H1 (cell line): ENCODE results near the gene NEGR1. TPM values are rescaled to one million over a fixed set of nuclear protein-coding genes. Genes with fewer than 3 reads are reported as not detected.

Experiments used
- CTCF ChIA-PET: fragments of 300-600 bp; sonication (Branson Sonifier 250); formaldehyde crosslinking; loops from one replicate; lab custom pipeline; 2021; ENCODE audit not compliant: partially characterized antibody; lab: Charles Lee
- POLR2A ChIA-PET: fragments of 300-600 bp; sonication (Branson Sonifier 250); formaldehyde crosslinking; loops from one replicate; lab custom pipeline; 2021; ENCODE audit warnings: inconsistent platforms; ENCODE audit not compliant: partially characterized antibody; lab: Charles Lee
- DNase-seq, 2 experiments: peaks; one replicate each; pipeline versions ENCODE4 v3.0.0 to v3.0.0-alpha.2; 2010 to 2022; ENCODE audit warnings: low spot score in 2 of 2, low read depth in 1 of 2, mixed read lengths in 1 of 2
- FAIRE-seq: peaks from 2 replicates; lab custom pipeline; 2011; peaks lifted over from hg19 to GRCh38; lab: Jason Lieb, UNC
- H2AFZ ChIP-seq: 2 replicates; pipeline ENCODE4 v1.8.1; 2012; ENCODE audit warnings: low read length, inconsistent platforms
- H2AK5ac ChIP-seq: 2 replicates; pipeline ENCODE4 v1.6.1; 2013; ENCODE audit warnings: low read depth, low read length
- H2BK120ac ChIP-seq: replicated peaks from 2 replicates; pipeline ENCODE3; 2013; ENCODE audit warnings: low read depth, low read length, inconsistent platforms
- H2BK12ac ChIP-seq: 2 replicates; pipeline ENCODE4 v1.6.1; 2013; ENCODE audit warnings: low read depth, low read length
- H2BK15ac ChIP-seq: 2 replicates; pipeline ENCODE4 v1.6.1; 2013; ENCODE audit warnings: low read length
- H2BK20ac ChIP-seq: 2 replicates; pipeline ENCODE4 v1.6.1; 2013; ENCODE audit warnings: low read length
- H2BK5ac ChIP-seq: 2 replicates; pipeline ENCODE4 v1.6.1; 2013; ENCODE audit warnings: low read depth, low read length
- H3K14ac ChIP-seq: 2 replicates; pipeline ENCODE4 v1.6.1; 2013; ENCODE audit warnings: inconsistent platforms; ENCODE audit not compliant: insufficient read length
- H3K18ac ChIP-seq: 2 replicates; pipeline ENCODE4 v1.6.1; 2013; ENCODE audit warnings: low read length; ENCODE audit errors: extremely low read depth
- H3K23ac ChIP-seq: 2 replicates; pipeline ENCODE4 v1.6.1; 2013; ENCODE audit warnings: inconsistent platforms; ENCODE audit not compliant: insufficient read length
- H3K23me2 ChIP-seq: 2 replicates; pipeline ENCODE4 v1.6.1; 2013; ENCODE audit warnings: low read depth, low read length
- H3K27ac ChIP-seq: 2 replicates; pipeline ENCODE4 v1.6.1; 2011; ENCODE audit warnings: low read depth, low read length, inconsistent platforms
- H3K27me3 ChIP-seq, 4 experiments: replicated peaks in 1 of 4; 1 replicate in 1 of 4; 2 replicates in 3 of 4; pipeline versions ENCODE4 v1.6.1 to v1.8.1; 2011 to 2013; ENCODE audit warnings: low read length in 3 of 4, mild to moderate bottlenecking in 3 of 4, inconsistent platforms in 2 of 4, mixed read lengths in 2 of 4, moderate library complexity in 1 of 4; ENCODE audit not compliant: control insufficient read depth in 3 of 4, insufficient read depth in 3 of 4; ENCODE audit errors: extremely low read depth in 1 of 4
- H3K36me3 ChIP-seq, 4 experiments: 2 replicates each; pipeline versions ENCODE4 v1.6.1 to v1.8.1; 2011 to 2013; ENCODE audit warnings: mild to moderate bottlenecking in 4 of 4, low read length in 3 of 4, moderate library complexity in 2 of 4, control low read depth in 1 of 4, inconsistent platforms in 1 of 4; ENCODE audit not compliant: insufficient read depth in 4 of 4, control insufficient read depth in 2 of 4
- H3K4ac ChIP-seq: replicated peaks from 2 replicates; pipeline ENCODE3; 2013; ENCODE audit warnings: low read length, low read depth, mixed read lengths, inconsistent platforms; ENCODE audit not compliant: insufficient read length
- H3K4me1 ChIP-seq, 4 experiments: replicated peaks in 1 of 4; 1 replicate in 1 of 4; 2 replicates in 3 of 4; pipeline versions ENCODE4 v1.6.1 to v1.8.1; 2011 to 2013; ENCODE audit warnings: low read length in 3 of 4, inconsistent platforms in 2 of 4, mixed read lengths in 1 of 4; ENCODE audit not compliant: insufficient read depth in 4 of 4, control insufficient read depth in 3 of 4
- H3K4me2 ChIP-seq, 2 experiments: 2 replicates each; pipeline versions ENCODE4 v1.6.1 to v1.8.1; 2011 to 2013; ENCODE audit warnings: low read depth in 2 of 2, low read length in 2 of 2, control low read depth in 1 of 2, inconsistent platforms in 1 of 2, mild to moderate bottlenecking in 1 of 2; ENCODE audit not compliant: insufficient read depth in 1 of 2
- H3K4me3 ChIP-seq, 4 experiments: fragments of 200-600, 300-600 bp in 1 of 4; sonication (generic), shearing (Covaris generic), sonication (Bioruptor Twin) in 1 of 4; 2 replicates each; pipeline versions ENCODE4 v1.5.1 to v1.8.1; 2011 to 2016; ENCODE audit warnings: low read length in 4 of 4, low read depth in 3 of 4, control low read depth in 2 of 4, inconsistent platforms in 2 of 4, mild to moderate bottlenecking in 2 of 4, mixed read lengths in 1 of 4, moderate library complexity in 1 of 4; ENCODE audit not compliant: insufficient read depth in 2 of 4; ENCODE audit errors: extremely low read depth in 1 of 4
- H3K56ac ChIP-seq: replicated peaks from 2 replicates; pipeline ENCODE3; 2013; ENCODE audit warnings: low read depth, mild to moderate bottlenecking, mixed read lengths, low read length, inconsistent platforms; ENCODE audit not compliant: insufficient read length
- H3K79me1 ChIP-seq: 2 replicates; pipeline ENCODE4 v1.6.1; 2013; ENCODE audit warnings: low read depth, low read length, control low read depth
- H3K79me2 ChIP-seq, 2 experiments: 2 replicates each; pipeline versions ENCODE4 v1.6.1 to v1.8.1; 2012 to 2013; ENCODE audit warnings: low read length in 2 of 2, mild to moderate bottlenecking in 2 of 2, inconsistent platforms in 1 of 2; ENCODE audit not compliant: insufficient read depth in 2 of 2, control insufficient read depth in 1 of 2
- H3K9ac ChIP-seq, 4 experiments: replicated peaks in 1 of 4; 1 replicate in 1 of 4; 2 replicates in 3 of 4; pipeline versions ENCODE4 v1.6.1 to v1.8.1; 2011 to 2013; ENCODE audit warnings: low read depth in 3 of 4, low read length in 3 of 4, control low read depth in 2 of 4, mild to moderate bottlenecking in 2 of 4, moderate library complexity in 2 of 4, inconsistent platforms in 1 of 4; ENCODE audit errors: extremely low read depth in 1 of 4
- H3K9me3 ChIP-seq, 2 experiments: 2 replicates each; pipeline versions ENCODE4 v1.6.1 to v1.8.1; 2012 to 2013; ENCODE audit warnings: mild to moderate bottlenecking in 2 of 2, moderate library complexity in 2 of 2, control low read depth in 1 of 2, inconsistent platforms in 1 of 2, low read depth in 1 of 2, low read length in 1 of 2, mixed read lengths in 1 of 2; ENCODE audit not compliant: insufficient read depth in 2 of 2
- H4K20me1 ChIP-seq, 2 experiments: replicated peaks in 1 of 2; 2 replicates each; pipeline versions ENCODE3 to v1.8.1; 2011 to 2013; ENCODE audit warnings: inconsistent platforms in 2 of 2, low read length in 2 of 2, mild to moderate bottlenecking in 1 of 2; ENCODE audit not compliant: insufficient read depth in 2 of 2, control insufficient read depth in 1 of 2
- H4K5ac ChIP-seq: 2 replicates; pipeline ENCODE4 v1.6.1; 2013; ENCODE audit warnings: low read length, low read depth, mixed read lengths, inconsistent platforms; ENCODE audit not compliant: insufficient read length
- H4K8ac ChIP-seq: 2 replicates; pipeline ENCODE4 v1.8.0; 2013; ENCODE audit warnings: mild to moderate bottlenecking, moderate library complexity, low read length, inconsistent platforms; ENCODE audit not compliant: insufficient read depth; ENCODE audit errors: extremely low read depth
- H4K91ac ChIP-seq: replicated peaks from 2 replicates; pipeline ENCODE3; 2013; ENCODE audit warnings: low read length, mixed read lengths, inconsistent platforms; ENCODE audit not compliant: insufficient read length
- EZH2 ChIP-seq: fragments of 200-600 bp; sonication (generic); IDR thresholded peaks from 2 replicates; pipeline ENCODE4 v1.7.1; 2012; ENCODE audit warnings: low read depth, mild to moderate bottlenecking, moderate library complexity, low read length, inconsistent platforms; ENCODE audit not compliant: severe bottlenecking
- GTF2F1 ChIP-seq: IDR thresholded peaks from 2 replicates; pipeline ENCODE4 v1.6.1; 2012; ENCODE audit warnings: low read depth, low read length, improper control_type of control experiment, borderline replicate concordance
- POLR2AphosphoS5 ChIP-seq: IDR thresholded peaks from 2 replicates; pipeline ENCODE4 v1.6.1; 2011; ENCODE audit warnings: low read depth, low read length
- WGBS, 2 experiments: shearing (Covaris generic) in 1 of 2; methylation state at CpG; one replicate each; pipeline versions ENCODE4 v1.1.6 to v1.1.7; 2013 to 2015; ENCODE audit warnings: low lambda C conversion rate in 2 of 2, mixed read lengths in 2 of 2, inconsistent platforms in 1 of 2, low coverage in 1 of 2, missing lambda C conversion rate in 1 of 2; ENCODE audit not compliant: insufficient replicate concordance in 2 of 2, insufficient coverage in 1 of 2, insufficient read length in 1 of 2; ENCODE audit errors: extremely low coverage in 1 of 2, missing lambda C conversion rate in 1 of 2; 5-methylcytosine and 5-hydroxymethylcytosine counted together
- polyA plus RNA-seq, 7 experiments: library from polyadenylated mRNA; depleted of rRNA in 3 of 7; stranded (reverse) in 5 of 7; unstranded in 2 of 7; fragments of >200 nt in 5 of 7; fragments of 200-250 nt in 2 of 7; gene quantifications; 1 replicate in 5 of 7; 2 replicates in 1 of 7; 4 replicates in 1 of 7; pipeline versions ENCODE4 v1.2.1 to v1.2.3, GENCODE V29; 2011 to 2013; ENCODE audit warnings: missing spikeins in 2 of 7, mixed read lengths in 2 of 7
- total RNA-seq: library from RNA; stranded (reverse); fragmentation: NEBNext Ultra II Directional; extraction: Animal tissue kit (Norgen Biotek cat#: 25700); gene quantifications from 2 replicates; pipeline ENCODE4 v1.2.1, GENCODE V29; 2021

The NEGR1 gene
- total and polyA plus RNA-seq, 2 of the 8 experiments (the other 6 are each of a cell fraction or from before 2014, with no cell fraction given): 0.71 to 1.3 TPM

- ChIA-PET POLR2A (no interaction called here), CTCF (no interaction called here)
- no peak overlapping the region for H3K18ac ChIP-seq
- H2BK12ac ChIP-seq: no peak overlapping the region
- H3K27me3 ChIP-seq: no peaks in the 10 kb centered on the region
- H3K27ac ChIP-seq: no peak overlapping the region
- H2AFZ ChIP-seq: no peak overlapping the region
- H2AK5ac ChIP-seq: no peak overlapping the region
- H3K23ac ChIP-seq: no peak overlapping the region
- H3K4ac ChIP-seq: no peak overlapping the region
- no peak overlapping the region for H4K8ac ChIP-seq
- H4K91ac ChIP-seq: no peak overlapping the region
- H2BK5ac ChIP-seq: no peak overlapping the region
- no peaks in the 10 kb centered on the region for H3K79me1 ChIP-seq
- H3K36me3 ChIP-seq: no peaks in the 10 kb centered on the region
- no peaks in the 10 kb centered on the region for H3K4me1 ChIP-seq
- no peak overlapping the region for H2BK15ac ChIP-seq
- no peak overlapping the region for H3K14ac ChIP-seq
- no peaks in the 10 kb centered on the region for H3K79me2 ChIP-seq
- H2BK20ac ChIP-seq: no peak overlapping the region
- H3K23me2 ChIP-seq: no peaks in the 10 kb centered on the region
- no peak overlapping the region for H3K4me3 ChIP-seq
- no peaks in the 10 kb centered on the region for H4K20me1 ChIP-seq
- H3K4me2 ChIP-seq: no peak overlapping the region
- H4K5ac ChIP-seq: no peak overlapping the region
- no peak for FAIRE-seq
- H3K9ac ChIP-seq: no peak overlapping the region
- H3K9me3 ChIP-seq: no peaks in the 10 kb centered on the region
- H2BK120ac ChIP-seq: no peak overlapping the region
- H3K56ac ChIP-seq: no peak overlapping the region
- WGBS, 2 experiments: 88% methylated on average over 2 of the region's 2 CpGs; no CpG with 5 or more reads in 1 of the 2 experiments
- DNase-seq: no peak
- TF ChIP-seq EZH2 (no peak), GTF2F1 (no peak), POLR2AphosphoS5 (no peak)
These were observed 399.7 kb downstream of the NEGR1 start for GRCh38 chr1:71882637-71883036.
